HuH-7.5 (cell line): ENCODE data around the gene ZNF529.

Source experiments
- DNase-seq: peaks from one replicate; pipeline ENCODE4 v3.0.0; 2011; ENCODE audit warnings: low spot score

The ZNF529 gene

DNA sequence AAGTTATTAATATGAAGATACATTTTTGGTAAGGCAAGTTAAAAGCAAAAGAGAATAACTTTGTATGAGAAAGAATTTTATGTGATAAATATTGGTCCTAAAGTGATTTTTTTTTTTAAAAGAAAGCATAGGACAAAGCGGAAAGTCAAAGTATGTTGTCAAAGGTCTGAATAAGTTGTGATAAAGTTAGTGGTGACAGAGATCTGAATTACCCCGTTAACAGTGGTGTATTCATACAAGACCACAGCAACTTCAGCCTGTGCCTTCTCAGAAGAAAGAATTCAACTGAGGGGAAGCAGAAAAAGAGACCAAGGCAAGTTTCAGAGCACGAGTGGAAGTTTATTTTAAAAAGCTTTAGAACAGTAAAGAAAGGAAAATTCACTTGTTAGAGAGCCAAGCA lies 64.8 kb downstream of the ZNF529 start:
- no peak for DNase-seq

DNA sequence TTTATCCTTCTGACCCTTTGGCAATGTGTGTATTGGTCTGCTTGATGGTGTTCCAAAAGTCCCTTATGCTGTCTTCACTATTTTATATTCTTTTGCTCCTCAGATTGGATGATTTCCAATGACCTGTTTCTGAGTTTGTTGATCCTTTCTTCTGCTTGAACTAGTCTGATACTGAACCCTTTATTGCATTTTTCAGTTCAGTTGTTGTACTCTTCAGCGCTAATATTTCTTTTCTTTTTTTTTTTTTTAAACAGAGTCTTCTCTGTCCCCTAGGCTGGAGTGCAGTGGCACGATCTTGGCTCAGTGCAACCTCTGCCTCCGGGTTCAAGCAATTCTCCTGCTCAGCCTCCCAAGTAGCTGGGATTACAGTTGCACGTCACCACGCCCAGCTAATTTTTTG lies 71.1 kb downstream of the ZNF529 start:
- DNase-seq = no peak

DNA sequence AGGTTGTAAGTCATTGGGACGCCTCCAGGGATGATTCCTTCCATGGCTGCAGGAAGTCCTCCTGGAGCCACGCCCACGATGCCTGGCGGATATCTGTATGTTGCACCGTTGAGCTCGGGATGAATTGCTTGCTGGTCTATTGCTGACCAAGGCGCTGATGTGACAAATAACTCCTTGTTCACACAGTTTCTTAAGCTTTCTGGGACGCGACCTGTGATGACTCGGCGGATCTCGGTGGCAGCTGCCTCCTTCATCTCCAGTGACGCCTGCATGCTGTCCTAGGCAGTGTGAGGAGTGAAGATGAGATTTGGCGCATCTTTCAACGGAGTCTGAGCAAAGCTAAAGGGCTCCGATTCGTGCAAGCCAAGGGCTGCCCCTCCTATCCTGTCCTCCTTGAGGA lies 76.1 kb downstream of the ZNF529 start:
- DNase-seq = no peak
